ENCODE data around the gene PCDHAC2. TPM values are rescaled to one million over a fixed set of nuclear protein-coding genes. Genes with fewer than 3 reads are reported as not detected.

PCDHAC2 gene
- total RNA-seq, 4 donors from 2014 or later: 2.0 to 5.4 (median 3.4) TPM

DNA sequence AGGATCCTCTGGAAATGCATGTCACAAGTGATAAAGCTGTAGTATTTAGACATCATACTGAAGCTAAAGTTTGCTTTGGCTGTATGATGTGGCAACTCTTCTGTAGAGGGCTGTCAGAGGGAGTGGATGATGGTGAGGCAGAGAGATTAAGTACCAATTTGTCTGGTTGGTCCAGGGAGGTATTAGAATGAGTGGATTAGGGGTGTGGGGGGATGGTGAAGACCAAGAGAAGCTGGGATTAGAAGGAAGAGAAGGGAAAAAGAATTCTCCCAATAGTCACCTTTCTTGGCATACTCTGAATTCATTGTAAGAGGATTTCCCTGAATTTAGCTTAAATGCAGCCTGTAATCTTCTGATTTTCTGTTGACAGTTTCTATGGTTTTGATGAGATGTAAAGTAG, 3.6 kb downstream of the PCDHAC2 start:
- Histone ChIP-seq H3K4me3 (replicated peaks in 1 of 3) (no peak overlapping the region), H3K9me3 (no peaks in the 10 kb centered on the region), H3K4me1 (peaks cover 8 to 16% of the 10 kb centered on the region in 2 donors), H3K36me3 (no peaks in the 10 kb centered on the region), H3K27ac (no peak overlapping the region), H3K27me3 (no peaks in the 10 kb centered on the region)
- DNase-seq: no peak
- TF ChIP-seq, protein P1, sequence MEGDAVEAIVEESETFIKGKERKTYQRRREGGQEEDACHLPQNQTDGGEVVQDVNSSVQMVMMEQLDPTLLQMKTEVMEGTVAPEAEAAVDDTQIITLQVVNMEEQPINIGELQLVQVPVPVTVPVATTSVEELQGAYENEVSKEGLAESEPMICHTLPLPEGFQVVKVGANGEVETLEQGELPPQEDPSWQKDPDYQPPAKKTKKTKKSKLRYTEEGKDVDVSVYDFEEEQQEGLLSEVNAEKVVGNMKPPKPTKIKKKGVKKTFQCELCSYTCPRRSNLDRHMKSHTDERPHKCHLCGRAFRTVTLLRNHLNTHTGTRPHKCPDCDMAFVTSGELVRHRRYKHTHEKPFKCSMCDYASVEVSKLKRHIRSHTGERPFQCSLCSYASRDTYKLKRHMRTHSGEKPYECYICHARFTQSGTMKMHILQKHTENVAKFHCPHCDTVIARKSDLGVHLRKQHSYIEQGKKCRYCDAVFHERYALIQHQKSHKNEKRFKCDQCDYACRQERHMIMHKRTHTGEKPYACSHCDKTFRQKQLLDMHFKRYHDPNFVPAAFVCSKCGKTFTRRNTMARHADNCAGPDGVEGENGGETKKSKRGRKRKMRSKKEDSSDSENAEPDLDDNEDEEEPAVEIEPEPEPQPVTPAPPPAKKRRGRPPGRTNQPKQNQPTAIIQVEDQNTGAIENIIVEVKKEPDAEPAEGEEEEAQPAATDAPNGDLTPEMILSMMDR (IDR thresholded peaks at IDR 0.05): no peak
- TF ChIP-seq POLR2A (IDR thresholded peaks at IDR 0.05): no peak
- intact Hi-C loops (cut with DNase I): no loop called here

DNA sequence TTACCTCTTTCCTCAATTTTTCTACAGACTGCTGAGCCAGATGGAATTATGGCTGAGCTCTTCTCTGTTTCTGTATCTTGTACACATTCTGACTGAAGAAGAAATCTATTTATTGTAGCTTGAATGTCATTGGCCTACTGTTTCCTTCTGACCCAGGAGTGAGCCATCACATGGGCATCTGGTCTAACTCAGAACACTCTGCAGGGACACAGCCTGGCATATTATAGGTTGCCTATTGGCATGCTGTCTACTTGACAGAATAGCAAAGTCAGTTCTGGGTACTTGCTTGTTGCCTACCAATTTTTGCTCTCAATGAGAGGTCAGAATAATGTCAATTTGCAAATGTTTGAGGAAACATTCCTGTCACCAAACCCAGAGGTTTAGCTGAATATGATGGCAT, 7.3 kb downstream of the PCDHAC2 start:
- Histone ChIP-seq H3K4me1 (no peaks in the 10 kb centered on the region), H3K27ac (no peak overlapping the region), H3K36me3 (no peaks in the 10 kb centered on the region), H3K4me3 (replicated peaks in 1 of 3) (no peak overlapping the region), H3K9me3 (no peaks in the 10 kb centered on the region), H3K27me3 (no peaks in the 10 kb centered on the region)
- TF ChIP-seq, protein P1 (IDR thresholded peaks at IDR 0.05): no peak
- TF ChIP-seq POLR2A (IDR thresholded peaks at IDR 0.05): no peak
- DNase-seq: no peak
- intact Hi-C loops (cut with DNase I): no loop called here

DNA sequence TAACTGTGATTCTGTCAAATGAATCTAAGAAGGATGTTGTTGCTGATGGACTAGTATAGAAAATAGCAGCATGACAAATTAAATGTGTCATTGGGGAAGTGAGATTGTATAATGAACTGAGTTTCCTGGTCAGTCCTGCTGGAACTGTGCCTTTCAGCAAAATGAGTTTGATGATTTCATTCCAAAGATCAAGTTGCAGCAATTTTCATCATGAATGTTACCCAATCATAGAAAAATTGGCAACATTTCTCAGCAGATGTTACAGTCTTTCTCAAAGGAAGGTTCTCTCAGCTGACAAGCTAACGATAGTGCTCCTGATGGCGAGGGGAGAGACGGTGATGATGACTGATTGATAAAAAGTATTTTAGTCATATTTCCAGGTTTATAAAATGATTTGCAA, 10.7 kb downstream of the PCDHAC2 start:
- Histone ChIP-seq H3K9me3 (no peaks in the 10 kb centered on the region), H3K27ac (no peak overlapping the region)
- intact Hi-C loops (cut with DNase I): no loop called here

DNA sequence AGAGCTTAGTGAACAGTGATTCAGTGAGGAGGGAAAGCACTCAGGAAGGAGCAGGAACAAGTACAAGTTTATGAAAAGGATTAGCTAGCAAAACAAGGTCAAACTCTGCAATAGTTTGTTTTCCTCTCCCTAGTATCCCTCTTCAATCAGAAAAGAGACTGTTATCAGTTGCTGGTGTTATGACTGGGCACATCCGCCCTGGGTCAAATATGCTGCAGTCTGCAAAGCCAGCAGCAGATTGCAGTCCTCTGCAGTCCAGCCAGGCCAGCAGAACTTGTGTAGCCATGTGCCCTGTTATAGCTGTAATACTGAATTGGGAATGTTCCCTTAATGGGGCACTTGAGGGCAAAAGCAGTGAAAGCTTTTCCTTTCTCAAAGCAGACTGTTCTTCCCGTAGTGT, 12.0 kb downstream of the PCDHAC2 start:
- H3K27me3 ChIP-seq: no peaks in the 10 kb centered on the region
- no peak overlapping the region for H3K27ac ChIP-seq
- H3K4me1 ChIP-seq: no peaks in the 10 kb centered on the region
- WGBS, 2 donors: 38 to 39% methylated on average over 2 of the region's 2 CpGs
- peak in 1 of 2 donors; percentile 15 for DNase-seq
- H3K9me3 ChIP-seq: no peaks in the 10 kb centered on the region
- no peak for TF ChIP-seq POLR2A (IDR thresholded peaks at IDR 0.05)
- TF ChIP-seq, protein P1 (IDR thresholded peaks at IDR 0.05): no peak
- intact Hi-C loops (cut with DNase I): no loop called here
- no peak overlapping the region for H3K4me3 ChIP-seq (replicated peaks in 1 of 3)
- no peaks in the 10 kb centered on the region for H3K36me3 ChIP-seq

More for the DNA sequence above, 10.7 kb downstream of the PCDHAC2 start:
- no peaks in the 10 kb centered on the region for H3K27me3 ChIP-seq
- H3K36me3 ChIP-seq: no peaks in the 10 kb centered on the region
- no peak for DNase-seq
- H3K4me1 ChIP-seq: no peaks in the 10 kb centered on the region
- TF ChIP-seq, protein P1 (IDR thresholded peaks at IDR 0.05): no peak
- no peak for TF ChIP-seq POLR2A (IDR thresholded peaks at IDR 0.05)
- 71 to 77% methylated on average over 3 of the region's 3 CpGs for WGBS, 2 donors
- no peak overlapping the region for H3K4me3 ChIP-seq (replicated peaks in 1 of 3)

DNA sequence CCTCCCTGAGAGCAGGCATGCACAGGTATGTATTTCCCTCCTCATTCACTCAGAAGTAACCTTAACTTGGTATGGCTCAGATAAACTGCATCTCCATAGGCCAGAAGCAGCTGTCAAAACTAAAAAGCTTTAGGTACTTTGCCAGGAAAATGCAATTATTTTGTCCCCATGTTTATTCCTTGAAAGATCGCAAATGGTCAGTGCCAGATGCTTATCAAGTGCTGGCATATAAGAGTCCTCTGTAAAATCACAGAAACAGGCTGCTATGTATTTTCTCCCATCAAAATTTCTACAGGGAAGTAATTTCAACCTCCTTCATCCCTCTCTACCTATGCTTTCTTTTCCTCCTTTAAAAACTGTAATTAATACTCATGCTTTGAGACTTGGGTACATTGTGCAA, 12.7 kb downstream of the PCDHAC2 start:
- Histone ChIP-seq H3K27ac (no peak overlapping the region), H3K36me3 (no peaks in the 10 kb centered on the region), H3K4me1 (no peaks in the 10 kb centered on the region), H3K4me3 (replicated peaks in 1 of 3) (no peak overlapping the region), H3K9me3 (no peaks in the 10 kb centered on the region), H3K27me3 (no peaks in the 10 kb centered on the region)
- intact Hi-C loops (cut with DNase I): no loop called here
- TF ChIP-seq, protein P1 (IDR thresholded peaks at IDR 0.05): no peak
- TF ChIP-seq POLR2A (IDR thresholded peaks at IDR 0.05): no peak
- 88 to 89% methylated on average over 1 of the region's 1 CpG for WGBS, 2 donors
- no peak for DNase-seq

All from thyroid gland (tissue), 4 donors.